Adrenal gland (tissue), 5 donors: ENCODE data around the gene CMIP.

ENCODE experiments used
- CTCF ChIP-seq, 6 experiments: fragments of 450-650 bp in 4 of 6; fragments of 200-600 bp in 2 of 6; sonication (generic) in 1 of 6; IDR thresholded peaks; 1 replicate in 5 of 6; 2 replicates in 1 of 6; pipeline versions ENCODE4 v1.5.1 to v1.8.0; 2016 to 2021; ENCODE audit warnings: antibody characterized with exemption in 6 of 6, mild to moderate bottlenecking in 2 of 6, moderate library complexity in 1 of 6
- POLR2A ChIP-seq, 2 donors: fragments of 450-650 bp; IDR thresholded peaks; one replicate each; pipeline ENCODE4 v1.6.1; 2017; ENCODE audit warnings: antibody characterized with exemption in 2 of 2, mild to moderate bottlenecking in 2 of 2, moderate library complexity in 1 of 2
- donor health status: DM: no; HTN: no; CAD: no.

- TF ChIP-seq POLR2A (IDR thresholded peaks at IDR 0.05) (no peak), CTCF (IDR thresholded peaks at IDR 0.05) (no peak)
Measured at GRCh38 chr16:81642107-81642436, 197.5 kb downstream of the CMIP start.
